Fibroblast of peridontal ligament (primary cell): ENCODE results near the gene ID4.

Experiments used
- DNase-seq: peaks from one replicate; pipeline ENCODE4 v3.0.0-alpha.2; 2010; ENCODE audit errors: extremely low read depth

Gene ID4

GRCh38 chr6:19860235-19860877 lies 23.2 kb downstream of the ID4 start:
- DNase-seq = no peak

GRCh38 chr6:19864285-19864684 lies 27.1 kb downstream of the ID4 start:
- DNase-seq = no peak

- no peak for DNase-seq
These were observed 28.0 kb downstream of the ID4 start for GRCh38 chr6:19865178-19865577.

GRCh38 chr6:19866173-19866984 lies 29.2 kb downstream of the ID4 start:
- DNase-seq = no peak

- DNase-seq = no peak
These were observed 29.9 kb downstream of the ID4 start for GRCh38 chr6:19866985-19867627.

- no peak for DNase-seq
These were observed 32.3 kb downstream of the ID4 start for GRCh38 chr6:19869464-19869863.

GRCh38 chr6:19870322-19870721 lies 33.2 kb downstream of the ID4 start:
- DNase-seq = no peak

GRCh38 chr6:19873031-19873430 lies 35.9 kb downstream of the ID4 start:
- DNase-seq = no peak

GRCh38 chr6:19876672-19877071 lies 39.5 kb downstream of the ID4 start:
- no peak for DNase-seq

GRCh38 chr6:19879663-19880062 lies 42.5 kb downstream of the ID4 start:
- no peak for DNase-seq

GRCh38 chr6:19880066-19880465 lies 42.9 kb downstream of the ID4 start:
- no peak for DNase-seq

- no peak for DNase-seq
These were observed 54.3 kb downstream of the ID4 start for GRCh38 chr6:19891451-19891850.
